ENCODE results near the gene SUGP1. TPM values are rescaled to one million over a fixed set of nuclear protein-coding genes. Genes with fewer than 3 reads are reported as not detected.

SUGP1 gene
- total and polyA plus RNA-seq, 4 donors, result 22.0 to 58.4 (median 36.6) TPM

DNA sequence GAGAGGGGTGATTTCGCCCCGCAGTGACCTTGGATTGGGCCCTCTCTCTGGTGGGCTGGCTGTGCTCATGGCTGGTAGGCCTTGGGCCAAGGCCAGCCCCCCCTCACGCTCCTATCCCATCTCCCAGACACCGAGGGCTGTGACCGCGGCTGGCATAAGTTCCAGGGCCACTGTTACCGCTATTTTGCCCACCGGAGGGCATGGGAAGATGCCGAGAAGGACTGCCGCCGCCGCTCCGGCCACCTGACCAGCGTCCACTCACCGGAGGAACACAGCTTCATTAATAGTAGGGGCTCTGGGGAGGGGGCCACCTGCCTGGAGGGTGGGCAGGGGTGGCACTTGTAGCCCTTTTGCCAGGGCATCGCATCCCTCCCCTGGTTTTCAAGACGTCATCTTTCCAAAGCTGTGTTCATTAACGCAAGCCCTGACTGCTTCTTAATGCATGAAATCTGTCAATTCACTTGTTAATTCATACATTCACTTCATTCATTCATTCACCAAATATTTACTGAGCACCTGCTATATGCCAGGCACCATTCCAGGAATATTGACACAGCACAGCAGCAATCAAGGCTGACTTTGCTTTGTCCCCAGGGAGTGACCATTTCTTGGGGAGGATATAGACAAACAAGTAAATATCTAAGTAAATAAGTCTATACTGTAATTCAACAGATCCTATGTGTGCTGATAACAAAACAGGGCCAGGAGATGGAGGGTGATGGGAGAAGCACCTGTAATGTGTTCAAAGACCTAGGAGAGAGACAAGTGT is 82.0 kb downstream of the SUGP1 start:
- intact Hi-C loops (cut with DNase I), result no loop called here

DNA sequence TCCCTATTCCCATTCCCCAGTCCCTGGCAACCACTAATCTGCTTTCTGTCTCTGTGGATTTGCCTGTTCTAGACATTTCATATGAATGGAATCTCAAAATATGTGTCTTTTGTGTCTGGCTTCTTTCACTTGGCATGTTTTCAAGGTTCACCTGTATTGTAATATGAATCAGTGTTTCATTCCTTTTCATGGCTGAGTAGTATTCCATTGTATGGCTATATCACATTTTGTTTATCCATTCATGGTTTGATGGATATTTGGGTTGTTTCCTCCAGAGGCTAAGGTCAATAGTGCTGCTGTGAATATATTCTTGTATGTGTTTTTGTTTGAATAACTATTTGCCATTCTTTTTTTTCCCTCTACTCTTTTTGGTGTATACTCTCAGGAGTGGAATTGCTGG is 84.1 kb downstream of the SUGP1 start:
- Histone ChIP-seq H3K27me3 (ENCODE audit: control insufficient read depth in 1 of 2, insufficient read depth in 2 of 2, low read length in 1 of 2) (no peaks in the 10 kb centered on the region), H3K27ac (ENCODE audit: low read depth in 1 of 2, low read length in 2 of 2) (no peak overlapping the region), H3K4me3 (ENCODE audit: low read length in 2 of 2) (no peak overlapping the region), H3K4me1 (ENCODE audit: control insufficient read depth in 1 of 2, insufficient read depth in 2 of 2, low read length in 2 of 2) (no peaks in the 10 kb centered on the region), H3K36me3 (ENCODE audit: control insufficient read depth in 1 of 2, insufficient read depth in 2 of 2, low read length in 1 of 2) (no peaks in the 10 kb centered on the region), H3K9me3 (ENCODE audit: control insufficient read depth, low read length) (peaks cover 10% of the 10 kb centered on the region)
- intact Hi-C loops (cut with DNase I), result no loop called here
- DNase-seq (no peak), ATAC-seq (ENCODE audit: low FRiP score) (no peak)

More for the DNA sequence above, 82.0 kb downstream of the SUGP1 start:
- H3K36me3 ChIP-seq (ENCODE audit: control insufficient read depth in 1 of 2, insufficient read depth in 2 of 2, low read length in 1 of 2), result no peaks in the 10 kb centered on the region
- ATAC-seq (ENCODE audit: low FRiP score) (no peak), DNase-seq (no peak)
- no peaks in the 10 kb centered on the region for H3K27me3 ChIP-seq (ENCODE audit: control insufficient read depth in 1 of 2, insufficient read depth in 2 of 2, low read length in 1 of 2)
- H3K4me1 ChIP-seq (ENCODE audit: control insufficient read depth in 1 of 2, insufficient read depth in 2 of 2, low read length in 2 of 2), result no peaks in the 10 kb centered on the region
- H3K27ac ChIP-seq (ENCODE audit: low read depth in 1 of 2, low read length in 2 of 2), result no peak overlapping the region
- H3K4me3 ChIP-seq (ENCODE audit: low read length in 2 of 2), result no peak overlapping the region
- peaks cover 10% of the 10 kb centered on the region for H3K9me3 ChIP-seq (ENCODE audit: control insufficient read depth, low read length)
- 77 to 81% methylated on average over 13 to 18 of the region's 18 CpGs for WGBS, 2 donors

DNA sequence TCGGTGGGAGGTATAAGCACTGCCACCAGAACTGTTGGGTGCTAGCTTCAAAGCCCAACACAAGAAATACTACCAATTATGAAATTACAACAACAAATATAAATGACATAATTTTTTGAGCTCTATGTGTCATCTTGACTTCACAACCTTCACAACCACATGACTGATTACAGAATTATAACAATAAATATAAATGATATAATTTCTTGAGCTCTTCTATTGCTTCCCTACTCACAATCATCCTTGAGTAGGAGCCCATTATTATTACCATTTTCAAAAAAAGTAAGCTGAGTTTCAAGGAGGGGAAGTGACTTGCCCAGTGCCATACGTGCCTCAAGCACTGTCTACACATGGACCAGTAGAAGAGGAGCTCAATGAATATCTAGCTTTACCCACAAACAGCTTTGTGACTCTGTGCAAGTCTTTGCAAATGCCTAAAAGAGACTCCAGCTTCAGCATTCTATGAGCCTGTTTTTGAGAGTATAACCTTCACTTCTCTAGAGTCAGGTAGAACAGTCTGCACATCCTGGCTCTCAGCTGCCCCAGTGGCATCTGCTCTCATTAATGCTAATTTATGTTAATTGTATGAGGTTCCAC is 86.0 kb downstream of the SUGP1 start:
- ATAC-seq (ENCODE audit: low FRiP score) (no peak), DNase-seq (no peak)
- no peaks in the 10 kb centered on the region for H3K4me1 ChIP-seq (ENCODE audit: control insufficient read depth in 1 of 2, insufficient read depth in 2 of 2, low read length in 2 of 2)
- H3K27me3 ChIP-seq (ENCODE audit: control insufficient read depth in 1 of 2, insufficient read depth in 2 of 2, low read length in 1 of 2), result no peaks in the 10 kb centered on the region
- intact Hi-C loops (cut with DNase I), result no loop called here
- H3K9me3 ChIP-seq (ENCODE audit: control insufficient read depth, low read length), result peaks cover 10% of the 10 kb centered on the region
- 88 to 91% methylated on average over 2 of the region's 2 CpGs for WGBS, 2 donors
- H3K27ac ChIP-seq (ENCODE audit: low read depth in 1 of 2, low read length in 2 of 2), result no peak overlapping the region
- H3K36me3 ChIP-seq (ENCODE audit: control insufficient read depth in 1 of 2, insufficient read depth in 2 of 2, low read length in 1 of 2), result no peaks in the 10 kb centered on the region
- H3K4me3 ChIP-seq (ENCODE audit: low read length in 2 of 2), result no peak overlapping the region

DNA sequence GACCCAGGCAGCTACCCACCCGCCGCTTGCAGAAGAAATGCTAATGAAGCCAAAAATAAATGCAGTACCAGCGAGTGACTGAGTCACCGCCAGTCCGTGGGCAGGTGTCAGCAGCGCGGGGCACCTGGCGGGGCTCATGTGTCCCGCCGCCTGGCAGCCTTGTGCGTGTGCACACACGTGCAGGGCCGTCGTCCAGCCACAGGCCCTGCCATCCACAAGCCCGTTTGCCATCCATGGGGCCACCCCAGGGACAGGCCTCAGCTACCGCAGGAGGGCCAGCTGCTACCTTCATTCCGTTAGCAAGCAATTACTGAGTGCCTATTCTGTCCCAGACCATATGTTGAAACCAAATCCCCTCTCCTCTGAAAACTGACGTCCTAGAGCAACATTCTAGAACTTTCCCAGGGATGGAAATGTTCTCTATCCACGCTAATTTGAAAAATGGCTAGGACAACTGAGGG is 88.0 kb downstream of the SUGP1 start:
- no peaks in the 10 kb centered on the region for H3K27me3 ChIP-seq (ENCODE audit: control insufficient read depth in 1 of 2, insufficient read depth in 2 of 2, low read length in 1 of 2)
- H3K4me1 ChIP-seq (ENCODE audit: control insufficient read depth in 1 of 2, insufficient read depth in 2 of 2, low read length in 2 of 2), result no peaks in the 10 kb centered on the region
- no peaks in the 10 kb centered on the region for H3K36me3 ChIP-seq (ENCODE audit: control insufficient read depth in 1 of 2, insufficient read depth in 2 of 2, low read length in 1 of 2)
- 61 to 66% methylated on average over 19 of the region's 19 CpGs for WGBS, 2 donors
- ATAC-seq (ENCODE audit: low FRiP score) (no peak), DNase-seq (no peak)
- H3K4me3 ChIP-seq (ENCODE audit: low read length in 2 of 2), result no peak overlapping the region
- intact Hi-C loops (cut with DNase I), result no loop called here
- no peak overlapping the region for H3K27ac ChIP-seq (ENCODE audit: low read depth in 1 of 2, low read length in 2 of 2)
- H3K9me3 ChIP-seq (ENCODE audit: control insufficient read depth, low read length), result peaks cover 10% of the 10 kb centered on the region

DNA sequence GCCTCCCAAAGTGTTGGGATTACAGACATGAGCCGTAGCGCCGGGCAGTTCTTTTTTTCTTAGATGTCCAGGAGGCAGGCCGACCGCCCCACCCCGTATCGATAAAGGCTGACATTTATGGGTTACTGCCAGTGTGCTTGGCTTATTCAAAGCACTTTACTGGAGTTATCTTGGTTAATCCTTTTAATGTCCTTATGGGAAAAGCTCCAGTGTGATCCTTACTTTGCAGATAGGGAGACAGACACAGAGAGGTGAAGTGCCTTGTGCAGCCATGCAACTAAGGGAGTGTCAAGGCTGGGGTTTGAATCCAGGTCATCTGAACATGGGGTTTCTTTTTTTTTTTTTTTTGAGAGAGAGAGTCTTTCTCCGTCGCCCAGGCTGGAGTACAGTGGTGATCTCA is 89.3 kb downstream of the SUGP1 start:
- no peak for ATAC-seq (ENCODE audit: low FRiP score)
- H3K27ac ChIP-seq (ENCODE audit: low read depth in 1 of 2, low read length in 2 of 2), result no peak overlapping the region
- H3K27me3 ChIP-seq (ENCODE audit: control insufficient read depth in 1 of 2, insufficient read depth in 2 of 2, low read length in 1 of 2), result no peaks in the 10 kb centered on the region
- intact Hi-C loops (cut with DNase I), result no loop called here
- WGBS, 2 donors, result 82 to 83% methylated on average over 9 of the region's 9 CpGs
- no peaks in the 10 kb centered on the region for H3K36me3 ChIP-seq (ENCODE audit: control insufficient read depth in 1 of 2, insufficient read depth in 2 of 2, low read length in 1 of 2)
- H3K4me1 ChIP-seq (ENCODE audit: control insufficient read depth in 1 of 2, insufficient read depth in 2 of 2, low read length in 2 of 2), result no peaks in the 10 kb centered on the region
- peaks cover 10% of the 10 kb centered on the region for H3K9me3 ChIP-seq (ENCODE audit: control insufficient read depth, low read length)
- DNase-seq, result no peak
- H3K4me3 ChIP-seq (ENCODE audit: low read length in 2 of 2), result no peak overlapping the region

DNA sequence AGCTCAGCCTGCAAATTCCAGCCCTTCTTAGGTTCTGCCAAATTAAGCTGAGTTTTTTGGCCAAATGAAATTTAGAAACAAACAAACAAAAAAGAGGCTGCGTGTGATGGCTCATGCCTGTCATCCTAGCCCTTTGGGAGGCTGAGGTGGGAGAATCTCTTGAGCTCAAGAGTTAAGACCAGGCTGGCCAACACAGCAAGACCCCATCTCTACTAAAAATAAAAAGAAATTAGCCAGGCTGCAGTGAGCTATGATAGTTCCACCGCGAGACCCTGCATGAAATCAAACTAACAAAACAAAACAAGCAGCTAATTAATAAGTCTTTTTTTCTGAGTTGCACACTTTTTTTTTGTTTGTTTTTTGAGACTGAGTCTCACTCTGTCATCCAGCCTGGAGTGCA is 90.6 kb downstream of the SUGP1 start:
- no peaks in the 10 kb centered on the region for H3K36me3 ChIP-seq (ENCODE audit: control insufficient read depth in 1 of 2, insufficient read depth in 2 of 2, low read length in 1 of 2)
- peaks cover 6% of the 10 kb centered on the region for H3K9me3 ChIP-seq (ENCODE audit: control insufficient read depth, low read length)
- WGBS, 2 donors, result 77 to 80% methylated on average over 3 of the region's 3 CpGs
- no peak overlapping the region for H3K4me3 ChIP-seq (ENCODE audit: low read length in 2 of 2)
- no peaks in the 10 kb centered on the region for H3K27me3 ChIP-seq (ENCODE audit: control insufficient read depth in 1 of 2, insufficient read depth in 2 of 2, low read length in 1 of 2)
- intact Hi-C loops (cut with DNase I), result no loop called here
- H3K27ac ChIP-seq (ENCODE audit: low read depth in 1 of 2, low read length in 2 of 2), result no peak overlapping the region
- no peaks in the 10 kb centered on the region for H3K4me1 ChIP-seq (ENCODE audit: control insufficient read depth in 1 of 2, insufficient read depth in 2 of 2, low read length in 2 of 2)
- ATAC-seq (ENCODE audit: low FRiP score) (no peak), DNase-seq (no peak)

DNA sequence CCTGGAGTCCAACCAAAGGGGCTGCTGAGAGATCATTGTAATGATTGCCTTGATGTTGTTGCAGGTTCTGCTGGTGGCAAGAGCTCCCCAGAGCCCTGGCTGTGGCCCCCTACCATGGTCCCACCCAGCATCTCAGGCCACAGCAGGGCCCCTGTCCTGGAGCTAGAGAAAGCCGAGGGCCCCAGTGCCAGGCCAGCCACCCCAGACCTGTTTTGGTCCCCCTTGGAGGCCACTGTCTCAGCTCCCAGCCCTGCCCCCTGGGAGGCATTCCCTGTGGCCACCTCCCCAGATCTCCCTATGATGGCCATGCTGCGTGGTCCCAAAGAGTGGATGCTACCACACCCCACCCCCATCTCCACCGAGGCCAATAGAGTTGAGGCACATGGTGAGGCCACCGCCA is 93.1 kb downstream of the SUGP1 start:
- intact Hi-C loops (cut with DNase I), result no loop called here
- ATAC-seq (ENCODE audit: low FRiP score), result no peak

DNA sequence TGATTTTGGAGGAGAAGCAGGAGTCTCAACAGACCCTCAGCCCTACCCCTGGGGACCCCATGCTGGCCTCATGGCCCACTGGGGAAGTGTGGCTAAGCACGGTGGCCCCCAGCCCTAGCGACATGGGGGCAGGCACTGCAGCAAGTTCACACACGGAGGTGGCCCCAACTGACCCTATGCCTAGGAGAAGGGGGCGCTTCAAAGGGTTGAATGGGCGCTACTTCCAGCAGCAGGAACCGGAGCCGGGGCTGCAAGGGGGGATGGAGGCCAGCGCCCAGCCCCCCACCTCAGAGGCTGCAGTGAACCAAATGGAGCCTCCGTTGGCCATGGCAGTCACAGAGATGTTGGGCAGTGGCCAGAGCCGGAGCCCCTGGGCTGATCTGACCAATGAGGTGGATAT is 93.6 kb downstream of the SUGP1 start:
- Histone ChIP-seq H3K27ac (ENCODE audit: low read depth in 1 of 2, low read length in 2 of 2) (no peak overlapping the region), H3K4me1 (ENCODE audit: control insufficient read depth in 1 of 2, insufficient read depth in 2 of 2, low read length in 2 of 2) (no peaks in the 10 kb centered on the region), H3K9me3 (ENCODE audit: control insufficient read depth, low read length) (no peaks in the 10 kb centered on the region), H3K27me3 (ENCODE audit: control insufficient read depth in 1 of 2, insufficient read depth in 2 of 2, low read length in 1 of 2) (no peaks in the 10 kb centered on the region), H3K36me3 (ENCODE audit: control insufficient read depth in 1 of 2, insufficient read depth in 2 of 2, low read length in 1 of 2) (no peaks in the 10 kb centered on the region), H3K4me3 (ENCODE audit: low read length in 2 of 2) (no peak overlapping the region)
- ATAC-seq (ENCODE audit: low FRiP score) (no peak), DNase-seq (no peak)
- intact Hi-C loops (cut with DNase I), result no loop called here
- 49 to 54% methylated on average over 10 of the region's 10 CpGs for WGBS, 2 donors

More for the DNA sequence above, 93.1 kb downstream of the SUGP1 start:
- Histone ChIP-seq H3K27me3 (ENCODE audit: control insufficient read depth in 1 of 2, insufficient read depth in 2 of 2, low read length in 1 of 2) (no peaks in the 10 kb centered on the region), H3K4me1 (ENCODE audit: control insufficient read depth in 1 of 2, insufficient read depth in 2 of 2, low read length in 2 of 2) (no peaks in the 10 kb centered on the region), H3K36me3 (ENCODE audit: control insufficient read depth in 1 of 2, insufficient read depth in 2 of 2, low read length in 1 of 2) (no peaks in the 10 kb centered on the region), H3K9me3 (ENCODE audit: control insufficient read depth, low read length) (no peaks in the 10 kb centered on the region), H3K4me3 (ENCODE audit: low read length in 2 of 2) (no peak overlapping the region), H3K27ac (ENCODE audit: low read depth in 1 of 2, low read length in 2 of 2) (no peak overlapping the region)
- no peak for DNase-seq
- WGBS, 2 donors, result 78 to 79% methylated on average over 4 of the region's 4 CpGs

DNA sequence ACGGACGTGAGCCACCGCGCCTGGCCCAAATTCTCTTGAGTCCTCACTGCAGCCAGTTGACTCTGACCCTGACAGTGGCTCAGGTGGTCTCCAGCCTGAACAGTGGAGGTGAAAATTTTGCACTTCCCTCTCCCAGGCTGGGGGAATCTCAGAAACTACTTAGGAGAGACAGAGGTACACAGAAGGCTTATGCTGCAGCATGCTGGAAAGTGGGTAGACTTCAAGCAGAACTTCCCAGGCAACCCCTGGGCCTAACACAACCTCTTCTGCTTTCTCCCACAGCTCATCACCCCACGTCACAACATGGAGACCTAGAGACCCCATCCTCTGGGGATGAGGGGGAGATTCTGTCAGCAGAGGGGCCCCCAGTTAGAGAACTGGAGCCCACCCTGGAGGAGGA is 94.1 kb downstream of the SUGP1 start:
- no peak overlapping the region for H3K27ac ChIP-seq (ENCODE audit: low read depth in 1 of 2, low read length in 2 of 2)
- intact Hi-C loops (cut with DNase I), result no loop called here
- H3K9me3 ChIP-seq (ENCODE audit: control insufficient read depth, low read length), result no peaks in the 10 kb centered on the region
- H3K27me3 ChIP-seq (ENCODE audit: control insufficient read depth in 1 of 2, insufficient read depth in 2 of 2, low read length in 1 of 2), result no peaks in the 10 kb centered on the region
- H3K4me1 ChIP-seq (ENCODE audit: control insufficient read depth in 1 of 2, insufficient read depth in 2 of 2, low read length in 2 of 2), result no peaks in the 10 kb centered on the region
- no peak for ATAC-seq (ENCODE audit: low FRiP score)
- DNase-seq, result no peak
- WGBS, 2 donors, result 74 to 81% methylated on average over 5 of the region's 5 CpGs
- no peaks in the 10 kb centered on the region for H3K36me3 ChIP-seq (ENCODE audit: control insufficient read depth in 1 of 2, insufficient read depth in 2 of 2, low read length in 1 of 2)
- no peak overlapping the region for H3K4me3 ChIP-seq (ENCODE audit: low read length in 2 of 2)

All from aorta (tissue), 5 donors.